Adrenal gland (tissue), 5 donors: ENCODE results near the gene PATL2.

Experiments
- POLR2A ChIP-seq, 2 donors: fragments of 450-650 bp; IDR thresholded peaks; one replicate each; pipeline ENCODE4 v1.6.1; 2017; ENCODE audit warnings: antibody characterized with exemption in 2 of 2, mild to moderate bottlenecking in 2 of 2, moderate library complexity in 1 of 2
- TF ChIP-seq, protein P1 (sequence below), 6 experiments: fragments of 450-650 bp in 4 of 6; fragments of 200-600 bp in 2 of 6; sonication (generic) in 1 of 6; IDR thresholded peaks; 1 replicate in 5 of 6; 2 replicates in 1 of 6; pipeline versions ENCODE4 v1.5.1 to v1.8.0; 2016 to 2021; ENCODE audit warnings: antibody characterized with exemption in 6 of 6, mild to moderate bottlenecking in 2 of 6, moderate library complexity in 1 of 6
- donor health status: DM: no; HTN: no; CAD: no.

DNA sequence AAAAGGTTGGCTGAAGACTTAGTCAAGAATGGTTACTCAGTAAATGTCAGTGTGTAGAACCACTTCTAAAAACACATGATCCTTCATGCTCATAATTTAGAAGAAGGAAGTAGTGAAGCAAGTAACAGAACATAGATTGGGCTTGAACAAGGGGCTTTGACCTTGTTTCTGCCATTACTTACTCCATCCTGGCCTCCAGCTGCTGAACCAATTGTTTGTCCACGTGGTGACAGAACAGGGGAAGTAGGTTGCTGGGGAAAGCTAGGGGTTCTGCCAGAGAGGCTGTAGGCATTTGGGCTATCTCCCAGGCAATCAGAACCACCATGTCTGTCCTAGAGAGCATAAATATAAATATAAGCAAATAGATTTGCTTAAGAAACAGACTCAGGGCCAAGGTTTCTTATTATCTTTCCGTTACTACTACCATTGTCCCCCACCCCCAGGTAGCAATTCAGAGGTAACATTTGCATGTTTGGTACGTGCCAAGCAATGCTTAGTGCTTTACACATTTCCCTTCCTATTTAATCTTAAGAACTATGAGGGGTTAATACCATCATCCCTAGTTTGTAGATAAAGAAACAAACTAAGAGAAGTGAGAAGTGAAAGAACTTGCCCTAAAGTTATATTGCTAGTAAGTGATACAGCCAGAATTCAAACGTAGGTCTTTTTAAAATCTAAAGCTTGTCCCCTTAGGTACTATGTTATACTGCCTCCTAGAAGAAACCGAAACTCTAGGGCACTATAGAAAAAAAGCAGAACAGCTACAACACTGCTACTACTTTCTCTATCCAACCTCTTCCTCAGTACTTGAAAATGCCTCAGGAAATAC, 44.7 kb downstream of the PATL2 start:
- TF ChIP-seq, protein P1, sequence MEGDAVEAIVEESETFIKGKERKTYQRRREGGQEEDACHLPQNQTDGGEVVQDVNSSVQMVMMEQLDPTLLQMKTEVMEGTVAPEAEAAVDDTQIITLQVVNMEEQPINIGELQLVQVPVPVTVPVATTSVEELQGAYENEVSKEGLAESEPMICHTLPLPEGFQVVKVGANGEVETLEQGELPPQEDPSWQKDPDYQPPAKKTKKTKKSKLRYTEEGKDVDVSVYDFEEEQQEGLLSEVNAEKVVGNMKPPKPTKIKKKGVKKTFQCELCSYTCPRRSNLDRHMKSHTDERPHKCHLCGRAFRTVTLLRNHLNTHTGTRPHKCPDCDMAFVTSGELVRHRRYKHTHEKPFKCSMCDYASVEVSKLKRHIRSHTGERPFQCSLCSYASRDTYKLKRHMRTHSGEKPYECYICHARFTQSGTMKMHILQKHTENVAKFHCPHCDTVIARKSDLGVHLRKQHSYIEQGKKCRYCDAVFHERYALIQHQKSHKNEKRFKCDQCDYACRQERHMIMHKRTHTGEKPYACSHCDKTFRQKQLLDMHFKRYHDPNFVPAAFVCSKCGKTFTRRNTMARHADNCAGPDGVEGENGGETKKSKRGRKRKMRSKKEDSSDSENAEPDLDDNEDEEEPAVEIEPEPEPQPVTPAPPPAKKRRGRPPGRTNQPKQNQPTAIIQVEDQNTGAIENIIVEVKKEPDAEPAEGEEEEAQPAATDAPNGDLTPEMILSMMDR (IDR thresholded peaks at IDR 0.05) = no peak
- TF ChIP-seq POLR2A (IDR thresholded peaks at IDR 0.05) = no peak
